Stimulated activated CD8-positive, alpha-beta memory T cell treated with anti-CD3 and anti-CD28 coated beads, Interleukin-12 subunit alpha, Interleukin-12 subunit beta, amount 100 ng/mL, for 24 hours (primary cell): Measurements from ENCODE around the gene CPN1.

Experiments
- DNase-seq: peaks from one replicate; pipeline ENCODE4 v3.0.0-alpha.2; 2020; ENCODE audit errors: extremely low read depth

CPN1 gene

GRCh38 chr10:99996671-99997648 is 84.7 kb downstream of the CPN1 start:
- no peak for DNase-seq

- DNase-seq = no peak
Observed at GRCh38 chr10:99995713-99996112, 86.0 kb downstream of the CPN1 start.

DNA sequence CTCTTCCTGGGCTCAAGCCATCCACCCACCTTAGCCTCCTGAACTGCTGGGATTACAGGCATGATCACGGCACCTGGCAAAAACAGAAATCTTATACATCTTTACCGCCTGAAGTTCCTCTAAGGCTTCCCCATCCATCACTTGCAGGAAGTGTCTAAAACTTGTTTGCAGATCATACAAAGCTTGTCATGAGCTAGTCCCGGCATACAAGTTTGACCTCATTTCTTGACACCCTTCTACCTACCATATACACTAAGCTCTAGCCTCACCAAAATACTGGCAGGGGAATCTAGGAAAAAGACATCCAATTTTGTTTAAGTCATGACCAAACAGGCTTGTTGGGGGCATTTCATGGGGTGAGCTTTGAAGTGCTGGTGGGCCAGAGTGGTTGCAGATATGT is 86.4 kb downstream of the CPN1 start:
- no peak for DNase-seq

DNA sequence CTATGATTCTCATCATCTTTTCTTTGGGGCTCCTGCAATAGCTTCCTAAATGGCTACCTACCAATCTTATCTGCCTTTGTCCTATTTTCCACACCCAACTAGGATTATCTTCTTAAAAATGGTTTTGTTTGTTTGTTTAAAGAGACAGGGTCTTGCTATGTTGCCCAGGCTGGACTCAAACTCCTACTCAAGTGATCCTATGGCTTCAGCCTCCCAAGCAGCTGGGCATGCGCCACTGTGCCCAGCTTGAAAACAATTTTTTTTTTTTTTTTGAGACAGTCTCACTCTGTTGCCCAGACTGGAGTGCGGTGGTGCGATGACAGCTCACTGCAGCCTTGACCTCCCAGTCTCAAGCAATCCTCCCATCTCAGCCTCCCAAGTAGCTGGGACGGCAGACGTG is 86.9 kb downstream of the CPN1 start:
- DNase-seq = no peak

GRCh38 chr10:99993701-99994689 is 87.7 kb downstream of the CPN1 start:
- peak; percentile 16 for DNase-seq
